CD14-positive monocyte (primary cell): Measurements from ENCODE around the gene DCANP1. TPM values are rescaled to one million over a fixed set of nuclear protein-coding genes. Genes with fewer than 3 reads are reported as not detected.
A peak's percentile ranks its signal among the peaks of the same experiment; 100 is the strongest.

Source experiments
- DNase-seq, 3 donors: peaks; one replicate each; pipeline ENCODE4 v3.0.0-alpha.2; 2011 to 2022
- H2AFZ ChIP-seq: 2 replicates; pipeline ENCODE4 v1.6.0; 2012; ENCODE audit warnings: mild to moderate bottlenecking, low read depth, low read length, inconsistent platforms; ENCODE audit not compliant: insufficient read depth, poor library complexity, severe bottlenecking
- H3K27ac ChIP-seq, 2 donors: 1 replicate in 1 of 2; 2 replicates in 1 of 2; pipeline ENCODE4 v1.5.1; 2012 to 2013; ENCODE audit warnings: low read length in 2 of 2, control low read depth in 1 of 2, inconsistent platforms in 1 of 2, low read depth in 1 of 2, mild to moderate bottlenecking in 1 of 2
- H3K27me3 ChIP-seq, 2 donors: one replicate each; pipeline versions ENCODE4 v1.6.0 to v1.6.1; 2011 to 2013; ENCODE audit warnings: low read length in 2 of 2; ENCODE audit not compliant: control insufficient read depth in 2 of 2, insufficient read depth in 2 of 2
- H3K36me3 ChIP-seq, 2 donors: replicated peaks in 1 of 2; 1 replicate in 1 of 2; 2 replicates in 1 of 2; pipeline versions ENCODE4 v1.5.1 to v1.6.1; 2012 to 2013; ENCODE audit warnings: low read length in 2 of 2, control low read depth in 1 of 2, inconsistent platforms in 1 of 2, mild to moderate bottlenecking in 1 of 2; ENCODE audit not compliant: insufficient read depth in 2 of 2, control insufficient read depth in 1 of 2
- H3K4me1 ChIP-seq, 2 donors: 1 replicate in 1 of 2; 2 replicates in 1 of 2; pipeline versions ENCODE4 v1.5.1 to v1.6.1; 2012 to 2013; ENCODE audit warnings: low read length in 2 of 2, control low read depth in 1 of 2, inconsistent platforms in 1 of 2, mild to moderate bottlenecking in 1 of 2, moderate library complexity in 1 of 2; ENCODE audit not compliant: insufficient read depth in 2 of 2, control insufficient read depth in 1 of 2
- H3K4me2 ChIP-seq: replicated peaks from 2 replicates; pipeline ENCODE3; 2012; ENCODE audit warnings: low read length, moderate library complexity, mild to moderate bottlenecking; ENCODE audit not compliant: poor library complexity, severe bottlenecking; ENCODE audit errors: extremely low read depth
- H3K4me3 ChIP-seq, 3 experiments: fragments of 200-600 bp in 1 of 3; sonication (generic) in 1 of 3; replicated peaks in 1 of 3; 1 replicate in 2 of 3; 2 replicates in 1 of 3; pipeline ENCODE4 v1.5.1; 2011 to 2013; ENCODE audit warnings: low read length in 3 of 3, mild to moderate bottlenecking in 3 of 3, control low read depth in 2 of 3, low read depth in 2 of 3, inconsistent platforms in 1 of 3, moderate library complexity in 1 of 3
- H3K79me2 ChIP-seq: 2 replicates; pipeline ENCODE4 v1.6.0; 2012; ENCODE audit warnings: mild to moderate bottlenecking, control low read depth, inconsistent platforms, low read length, moderate library complexity; ENCODE audit not compliant: insufficient read depth
- H3K9ac ChIP-seq: 2 replicates; pipeline ENCODE4 v1.6.0; 2017; ENCODE audit warnings: low read length, mild to moderate bottlenecking; ENCODE audit not compliant: insufficient read depth, poor library complexity, severe bottlenecking
- H3K9me3 ChIP-seq, 2 donors: replicated peaks in 1 of 2; 1 replicate in 1 of 2; 2 replicates in 1 of 2; pipeline versions ENCODE4 v1.5.1 to v1.6.1; 2012 to 2013; ENCODE audit warnings: low read length in 2 of 2, control low read depth in 1 of 2; ENCODE audit not compliant: control insufficient read depth in 1 of 2, insufficient read depth in 1 of 2
- H4K20me1 ChIP-seq: 2 replicates; pipeline ENCODE4 v1.6.0; 2012; ENCODE audit warnings: mild to moderate bottlenecking, low read length, control low read depth, moderate library complexity; ENCODE audit not compliant: insufficient read depth
- H3K27ac Mint-ChIP-seq, 7 donors: one replicate each; pipeline ENCODE4 v1.8.0; 2020; ENCODE audit warnings: mild to moderate bottlenecking in 7 of 7, mixed read lengths in 7 of 7, moderate library complexity in 6 of 7, inconsistent platforms in 2 of 7
- H3K27me3 Mint-ChIP-seq, 3 donors: one replicate each; pipeline ENCODE4 v1.8.0; 2021 to 2022; ENCODE audit warnings: low read depth in 3 of 3, mild to moderate bottlenecking in 3 of 3, mixed read lengths in 3 of 3, moderate library complexity in 3 of 3, inconsistent platforms in 1 of 3
- H3K36me3 Mint-ChIP-seq, 2 donors: one replicate each; pipeline ENCODE4 v1.8.0; 2020; ENCODE audit warnings: mixed read lengths in 2 of 2, inconsistent platforms in 1 of 2, mild to moderate bottlenecking in 1 of 2
- H3K4me1 Mint-ChIP-seq: one replicate; pipeline ENCODE4 v1.8.0; 2020; ENCODE audit warnings: mild to moderate bottlenecking, mixed read lengths
- H3K4me3 Mint-ChIP-seq, 2 donors: one replicate each; pipeline ENCODE4 v1.8.0; 2020; ENCODE audit warnings: mild to moderate bottlenecking in 2 of 2, mixed read lengths in 2 of 2, moderate library complexity in 1 of 2
- H3K9me3 Mint-ChIP-seq, 7 donors: one replicate each; pipeline ENCODE4 v1.8.0; 2020 to 2022; ENCODE audit warnings: mixed read lengths in 7 of 7, mild to moderate bottlenecking in 6 of 7, moderate library complexity in 6 of 7, inconsistent platforms in 2 of 7
- WGBS: methylation state at CpG from one replicate; pipeline ENCODE4 v1.1.5; 2013; ENCODE audit warnings: missing lambda C conversion rate; ENCODE audit not compliant: insufficient coverage; 5-methylcytosine and 5-hydroxymethylcytosine counted together
- intact Hi-C, 2 donors: fragments of 100-400 bp; cut with micrococcal nuclease; formaldehyde crosslinking; loops; one replicate each; pipeline versions ENCODE4 v1.15.0 to v1.15.1; 2023
- polyA plus RNA-seq, 3 donors: library from polyadenylated mRNA; depleted of rRNA in 1 of 3; unstranded in 2 of 3; stranded (reverse) in 1 of 3; fragments of 300-500 nt in 2 of 3; fragments of >200 nt in 1 of 3; fragmentation: Illumina TruSeq in 2 of 3; gene quantifications; 1 replicate in 2 of 3; 2 replicates in 1 of 3; pipeline ENCODE4 v1.2.3, GENCODE V29; 2012 to 2021
- TF ChIP-seq, protein P1 (sequence below): fragments of 200-600 bp; IDR thresholded peaks from one replicate; pipeline ENCODE4 v1.8.0; 2022; ENCODE audit warnings: antibody characterized with exemption, mild to moderate bottlenecking

Gene DCANP1
- polyA plus RNA-seq, 3 donors = 0.14 to 0.85 (median 0.15) TPM

DNA sequence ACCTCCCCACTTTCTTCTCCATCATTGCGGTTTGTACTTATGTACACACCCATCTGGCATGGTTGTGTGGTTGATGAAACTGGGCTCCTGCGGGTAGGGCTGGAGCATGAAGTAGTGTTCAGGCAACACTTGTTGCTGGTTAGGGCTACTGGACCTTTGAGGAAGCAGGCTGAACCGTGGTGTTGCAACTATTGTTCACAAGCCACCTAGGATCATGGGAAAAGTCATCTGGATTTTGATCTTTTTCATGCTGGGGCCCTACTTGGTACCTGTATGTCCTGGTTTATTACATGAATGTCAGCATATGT, 45.1 kb upstream of the DCANP1 start:
- Mint-ChIP-seq H3K27me3 (peaks cover 62 to 69% (median 67%) of the 10 kb centered on the region in 3 donors), H3K36me3 (peaks cover 2 to 3% of the 10 kb centered on the region in 2 donors), H3K4me3 (peak overlapping the region in 1 of 2 donors; percentile 79), H3K27ac (peak overlapping the region in 2 of 7 donors; percentile 3 to 6), H3K4me1 (peaks cover 52% of the 10 kb centered on the region), H3K9me3 (peaks cover 0 to 29% (median 11%) of the 10 kb centered on the region in 7 donors)
- Histone ChIP-seq H3K27me3 (peaks cover 61 to 69% of the 10 kb centered on the region in 2 donors), H4K20me1 (no peaks in the 10 kb centered on the region), H3K36me3 (no peaks in the 10 kb centered on the region), H3K79me2 (no peaks in the 10 kb centered on the region), H3K9ac (no peak overlapping the region), H3K4me1 (peaks cover 44 to 55% of the 10 kb centered on the region in 2 donors), H3K4me2 (no peak overlapping the region), H3K27ac (no peak overlapping the region), H2AFZ (no peak overlapping the region), H3K9me3 (peaks cover 0 to 23% of the 10 kb centered on the region in 2 donors), H3K4me3 (no peak overlapping the region)
- peak in 1 of 3 donors; percentile 7 for DNase-seq
- 65% methylated on average over 2 of the region's 3 CpGs for WGBS
- intact Hi-C loops = no loop called here
- TF ChIP-seq, protein P1, sequence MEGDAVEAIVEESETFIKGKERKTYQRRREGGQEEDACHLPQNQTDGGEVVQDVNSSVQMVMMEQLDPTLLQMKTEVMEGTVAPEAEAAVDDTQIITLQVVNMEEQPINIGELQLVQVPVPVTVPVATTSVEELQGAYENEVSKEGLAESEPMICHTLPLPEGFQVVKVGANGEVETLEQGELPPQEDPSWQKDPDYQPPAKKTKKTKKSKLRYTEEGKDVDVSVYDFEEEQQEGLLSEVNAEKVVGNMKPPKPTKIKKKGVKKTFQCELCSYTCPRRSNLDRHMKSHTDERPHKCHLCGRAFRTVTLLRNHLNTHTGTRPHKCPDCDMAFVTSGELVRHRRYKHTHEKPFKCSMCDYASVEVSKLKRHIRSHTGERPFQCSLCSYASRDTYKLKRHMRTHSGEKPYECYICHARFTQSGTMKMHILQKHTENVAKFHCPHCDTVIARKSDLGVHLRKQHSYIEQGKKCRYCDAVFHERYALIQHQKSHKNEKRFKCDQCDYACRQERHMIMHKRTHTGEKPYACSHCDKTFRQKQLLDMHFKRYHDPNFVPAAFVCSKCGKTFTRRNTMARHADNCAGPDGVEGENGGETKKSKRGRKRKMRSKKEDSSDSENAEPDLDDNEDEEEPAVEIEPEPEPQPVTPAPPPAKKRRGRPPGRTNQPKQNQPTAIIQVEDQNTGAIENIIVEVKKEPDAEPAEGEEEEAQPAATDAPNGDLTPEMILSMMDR = no peak

DNA sequence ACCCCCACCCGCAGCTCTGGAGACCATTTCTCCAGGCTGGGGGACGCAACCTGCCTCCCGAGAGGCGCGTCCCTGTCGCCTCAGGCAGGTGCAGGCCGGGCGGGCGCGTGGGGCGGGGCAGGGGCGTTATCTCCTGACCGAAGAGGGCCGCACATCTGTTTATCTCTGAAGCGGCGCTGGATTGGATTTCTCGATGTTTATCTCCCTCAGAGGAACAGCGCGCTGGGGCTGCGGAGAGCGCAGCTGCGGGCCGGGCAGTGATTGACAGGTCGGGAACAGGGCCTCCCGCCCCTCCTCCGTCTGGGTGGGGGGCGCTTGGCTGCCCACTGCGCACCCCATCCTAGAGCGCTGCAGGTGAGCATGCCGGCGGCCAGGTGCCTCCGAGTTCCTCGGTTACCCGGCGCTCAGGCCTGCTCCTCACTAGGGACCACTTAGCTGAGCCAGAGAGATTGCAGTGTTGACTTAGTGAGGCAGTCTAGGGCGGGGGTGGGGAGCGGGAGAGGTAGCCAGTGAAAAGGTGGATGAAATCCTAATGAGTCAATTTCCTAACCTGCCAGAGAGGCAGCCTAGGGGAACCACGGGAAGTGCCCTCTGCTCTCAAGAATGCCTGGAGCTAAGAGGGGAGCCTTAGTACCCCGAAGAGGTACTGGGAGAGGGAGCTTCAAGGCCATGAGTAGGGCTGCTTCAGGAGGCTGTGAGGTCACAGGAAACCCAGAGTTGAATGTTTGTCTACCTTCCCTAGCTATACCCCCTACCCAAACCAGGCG, 44.6 kb upstream of the DCANP1 start:
- WGBS = 7% methylated on average over 28 of the region's 40 CpGs
- no peaks in the 10 kb centered on the region for H4K20me1 ChIP-seq
- no peak overlapping the region for H3K9ac ChIP-seq
- peak overlapping the region in 1 of 2 donors; percentile 95 for H3K4me3 Mint-ChIP-seq
- no peak for DNase-seq
- no peak overlapping the region for H2AFZ ChIP-seq
- H3K27ac ChIP-seq = no peak overlapping the region
- TF ChIP-seq, protein P1 = no peak
- peak overlapping the region; percentile 1 for H3K4me2 ChIP-seq
- H3K27ac Mint-ChIP-seq = no peak overlapping the region
- H3K9me3 ChIP-seq = peaks cover 0 to 27% of the 10 kb centered on the region in 2 donors
- peaks cover 52% of the 10 kb centered on the region for H3K4me1 Mint-ChIP-seq
- H3K9me3 Mint-ChIP-seq = peaks cover 0 to 29% (median 11%) of the 10 kb centered on the region in 7 donors
- intact Hi-C loops = no loop called here
- H3K4me3 ChIP-seq = no peak overlapping the region
- no peaks in the 10 kb centered on the region for H3K79me2 ChIP-seq
- peaks cover 44 to 55% of the 10 kb centered on the region in 2 donors for H3K4me1 ChIP-seq
- H3K36me3 Mint-ChIP-seq = peaks cover 2 to 3% of the 10 kb centered on the region in 2 donors
- H3K27me3 Mint-ChIP-seq = peaks cover 63 to 71% (median 70%) of the 10 kb centered on the region in 3 donors
- peaks cover 63 to 71% of the 10 kb centered on the region in 2 donors for H3K27me3 ChIP-seq
- H3K36me3 ChIP-seq = no peaks in the 10 kb centered on the region
